AG04450 (cell line): ENCODE results near the gene UXS1. TPM values are rescaled to one million over a fixed set of nuclear protein-coding genes. Genes with fewer than 3 reads are reported as not detected.

Experiments
- CTCF ChIA-PET: fragments of 300-600, 350-600 bp; formaldehyde crosslinking; extraction: SDS; loops from one replicate; lab custom pipeline; 2022; ENCODE audit warnings: antibody characterized with exemption, inconsistent platforms; lab: Charles Lee
- POLR2A ChIA-PET: fragments of 350-600 bp; formaldehyde crosslinking; extraction: SDS; loops from one replicate; lab custom pipeline; 2021; ENCODE audit warnings: antibody characterized with exemption, inconsistent platforms; lab: Yijun Ruan, JAX
- DNase-seq: peaks from one replicate; pipeline ENCODE4 v3.0.0-alpha.2; 2011; ENCODE audit warnings: low read depth, low spot score
- H3K27ac ChIP-seq: one replicate; pipeline ENCODE4 v1.5.1; 2012; ENCODE audit warnings: low read depth, low read length, control low read depth
- H3K27me3 ChIP-seq: one replicate; pipeline ENCODE4 v1.6.0; 2012; ENCODE audit warnings: low read length; ENCODE audit not compliant: control insufficient read depth, insufficient read depth
- H3K4me3 ChIP-seq: 2 replicates; pipeline ENCODE4 v1.5.1; 2011; ENCODE audit warnings: mild to moderate bottlenecking, low read depth, low read length, control low read depth
- H3K9me3 ChIP-seq: 2 replicates; pipeline ENCODE4 v1.5.1; 2012; ENCODE audit warnings: low read length; ENCODE audit not compliant: control insufficient read depth, insufficient read depth
- CTCF ChIP-seq: IDR thresholded peaks from 2 replicates; pipeline ENCODE4 v1.5.1; 2011; ENCODE audit warnings: low read depth, low read length, control low read depth, inconsistent platforms
- polyA plus RNA-seq: library from polyadenylated mRNA; depleted of rRNA; stranded (reverse); fragments of >200 nt; gene quantifications from 2 replicates; pipeline ENCODE4 v1.2.3, GENCODE V29; 2011

The UXS1 gene
- polyA plus RNA-seq, 1 experiment: 53.2 TPM

DNA sequence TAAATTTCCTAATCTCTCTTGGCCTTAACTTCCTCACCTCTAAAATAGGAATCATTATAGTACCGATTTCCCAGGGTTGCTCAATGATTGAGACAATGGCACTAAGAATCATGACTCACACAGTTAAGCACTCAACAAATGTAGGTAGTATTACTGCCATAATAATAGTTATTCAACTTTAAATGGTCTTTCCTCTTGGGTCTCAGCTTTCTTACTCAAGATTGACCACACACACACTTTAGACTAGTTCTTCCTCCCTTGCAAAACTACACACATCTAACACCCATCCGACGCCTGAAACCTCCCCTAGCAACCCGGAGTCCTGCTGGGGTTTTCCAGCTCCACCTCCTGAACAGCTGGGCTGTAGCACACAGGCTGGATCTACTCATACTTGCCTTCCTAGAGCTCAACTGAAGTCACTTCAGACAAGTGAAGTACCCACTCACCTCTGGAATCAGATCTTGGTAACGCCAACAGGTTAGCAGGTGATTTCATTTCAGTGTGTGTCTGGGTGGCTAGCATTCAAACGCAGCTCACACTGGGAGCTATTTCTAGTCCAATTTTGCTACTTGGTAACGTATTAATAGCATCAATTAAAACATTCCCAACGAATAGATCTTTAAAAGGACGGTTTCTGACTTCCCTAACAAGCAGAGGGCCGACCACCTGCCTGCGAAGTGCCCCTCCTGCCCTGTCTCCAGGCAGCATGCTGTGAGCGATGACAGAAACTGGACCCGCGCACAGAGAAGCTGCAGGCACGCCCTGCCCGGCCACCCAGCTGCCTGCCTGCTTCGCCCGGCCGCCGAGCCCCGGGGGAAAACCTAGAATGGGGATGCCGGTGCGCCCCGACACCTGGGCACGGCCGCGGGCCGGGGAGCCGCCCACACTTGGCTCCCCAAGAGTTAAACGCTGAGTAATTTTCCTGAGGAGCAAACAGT, 1.1 kb downstream of the UXS1 start:
- peak overlapping the region; percentile 49 for H3K27ac ChIP-seq
- peak overlapping the region; percentile 76 for H3K4me3 ChIP-seq
- POLR2A ChIA-PET: no interaction called here

GRCh38 chr2:106191511-106192016, 2.5 kb downstream of the UXS1 start:
- ChIA-PET CTCF (no interaction called here), POLR2A (no interaction called here)
- Histone ChIP-seq H3K9me3 (no peaks in the 10 kb centered on the region; the same call in 1 of the 2 replicates), H3K27me3 (no peaks in the 10 kb centered on the region), H3K4me3 (no peak overlapping the region), H3K27ac (no peak overlapping the region)
- TF ChIP-seq CTCF: no peak
- DNase-seq: no peak

More for the DNA sequence above, 1.1 kb downstream of the UXS1 start:
- peak; percentile 65 for DNase-seq
- CTCF ChIA-PET: no interaction called here
- Histone ChIP-seq H3K9me3 (no peaks in the 10 kb centered on the region; the same call in 1 of the 2 replicates), H3K27me3 (no peaks in the 10 kb centered on the region)
- no peak for TF ChIP-seq CTCF

DNA sequence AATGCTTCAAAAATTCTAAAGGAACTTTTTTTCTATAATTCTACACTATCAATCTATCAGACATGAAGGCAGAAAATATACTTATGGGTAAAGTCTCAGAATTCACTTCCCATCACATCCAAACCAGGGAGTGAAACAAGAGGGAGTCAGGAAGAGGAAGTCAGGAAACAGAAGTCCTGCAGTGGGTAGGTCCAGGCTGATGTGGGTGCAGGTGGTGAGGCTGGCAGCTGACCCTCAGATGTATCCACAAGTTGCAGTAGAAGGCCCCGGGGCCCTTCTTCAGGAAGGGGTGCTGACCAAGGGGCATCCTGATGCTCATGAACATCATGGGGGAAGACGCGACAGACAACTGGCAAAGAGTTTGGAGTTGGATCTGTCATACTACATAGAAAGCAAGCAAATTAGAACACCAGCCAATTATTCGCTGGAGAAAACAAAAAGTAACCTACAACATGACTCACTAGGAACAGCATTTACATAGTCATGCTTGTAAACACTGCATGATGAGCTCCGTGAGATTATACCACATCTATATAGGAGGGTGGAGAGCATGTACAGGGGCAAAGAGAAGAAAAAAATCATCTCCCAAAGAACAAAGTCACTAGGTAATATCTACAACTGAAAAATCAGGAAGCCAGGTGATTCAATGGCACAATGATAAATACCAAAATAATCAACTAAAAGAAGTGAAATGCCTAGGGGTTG, 4.2 kb downstream of the UXS1 start:
- POLR2A ChIA-PET: no interaction called here
- DNase-seq: peak; percentile 37
- peak overlapping the region; percentile 52 for H3K27ac ChIP-seq

GRCh38 chr2:106189325-106189724, 4.8 kb downstream of the UXS1 start:
- Histone ChIP-seq H3K4me3 (no peak overlapping the region), H3K9me3 (no peaks in the 10 kb centered on the region; the same call in 1 of the 2 replicates), H3K27ac (no peak overlapping the region), H3K27me3 (no peaks in the 10 kb centered on the region)
- no peak for TF ChIP-seq CTCF
- DNase-seq: no peak
- ChIA-PET CTCF (no interaction called here), POLR2A (no interaction called here)

More for the DNA sequence above, 4.2 kb downstream of the UXS1 start:
- no peak for TF ChIP-seq CTCF
- no peak overlapping the region for H3K4me3 ChIP-seq
- no peaks in the 10 kb centered on the region for H3K27me3 ChIP-seq
- H3K9me3 ChIP-seq: no peaks in the 10 kb centered on the region; the same call in 1 of the 2 replicates
- CTCF ChIA-PET: no interaction called here
